Fibroblast of lung (primary cell): ENCODE measurements around the gene SMARCE1. TPM values are rescaled to one million over a fixed set of nuclear protein-coding genes. Genes with fewer than 3 reads are reported as not detected.

ENCODE experiments used
- DNase-seq, 2 donors: peaks; one replicate each; pipeline versions ENCODE4 v3.0.0 to v3.0.0-alpha.2; 2010; ENCODE audit warnings: low read depth in 2 of 2
- H2AFZ ChIP-seq: 2 replicates; pipeline ENCODE4 v1.5.1; 2012; ENCODE audit warnings: low read length, control low read depth, inconsistent platforms
- H3K27ac ChIP-seq: 2 replicates; pipeline ENCODE4 v1.5.1; 2011; ENCODE audit warnings: low read length, control low read depth; ENCODE audit not compliant: insufficient read depth
- H3K27me3 ChIP-seq: 2 replicates; pipeline ENCODE4 v1.5.1; 2011; ENCODE audit warnings: mild to moderate bottlenecking, low read length; ENCODE audit not compliant: control insufficient read depth, insufficient read depth
- H3K36me3 ChIP-seq: 2 replicates; pipeline ENCODE4 v1.5.1; 2011; ENCODE audit warnings: low read length; ENCODE audit not compliant: control insufficient read depth, insufficient read depth
- H3K4me1 ChIP-seq: 2 replicates; pipeline ENCODE4 v1.5.1; 2011; ENCODE audit warnings: low read length; ENCODE audit not compliant: control insufficient read depth, insufficient read depth; ENCODE audit errors: extremely low read depth
- H3K4me2 ChIP-seq: 2 replicates; pipeline ENCODE4 v1.5.1; 2011; ENCODE audit warnings: low read length, control low read depth; ENCODE audit not compliant: insufficient read depth; ENCODE audit errors: extremely low read depth
- H3K4me3 ChIP-seq, 4 experiments: fragments of 200-600 bp in 1 of 4; sonication (generic) in 1 of 4; replicated peaks in 1 of 4; 2 replicates each; pipeline ENCODE4 v1.5.1; 2011 to 2016; ENCODE audit warnings: low read length in 4 of 4, low read depth in 3 of 4, mild to moderate bottlenecking in 3 of 4, control low read depth in 2 of 4, inconsistent platforms in 1 of 4, mixed read lengths in 1 of 4; ENCODE audit not compliant: insufficient read depth in 1 of 4; ENCODE audit errors: control extremely low read depth in 1 of 4
- H3K79me2 ChIP-seq: 2 replicates; pipeline ENCODE4 v1.5.1; 2012; ENCODE audit warnings: mild to moderate bottlenecking, low read length, inconsistent platforms; ENCODE audit not compliant: control insufficient read depth, insufficient read depth
- H3K9ac ChIP-seq: 2 replicates; pipeline ENCODE4 v1.5.1; 2011; ENCODE audit warnings: mild to moderate bottlenecking, low read length, control low read depth; ENCODE audit not compliant: insufficient read depth
- H3K9me3 ChIP-seq: 2 replicates; pipeline ENCODE4 v1.5.1; 2012; ENCODE audit warnings: low read depth, low read length; ENCODE audit not compliant: control insufficient read depth, insufficient read depth
- H4K20me1 ChIP-seq: 2 replicates; pipeline ENCODE4 v1.5.1; 2011; ENCODE audit warnings: low read length; ENCODE audit not compliant: control insufficient read depth, insufficient read depth; ENCODE audit errors: extremely low read depth
- CTCF ChIP-seq, 2 donors: IDR thresholded peaks in 1 of 2; conservative IDR thresholded peaks in 1 of 2; 1 replicate in 1 of 2; 2 replicates in 1 of 2; pipeline ENCODE4 v1.5.1; 2011 to 2012; ENCODE audit warnings: low read length in 2 of 2, control low read depth in 1 of 2, inconsistent platforms in 1 of 2, low read depth in 1 of 2, mild to moderate bottlenecking in 1 of 2
- EZH2 ChIP-seq: IDR thresholded peaks from 2 replicates; pipeline ENCODE4 v1.5.1; 2012; ENCODE audit warnings: low read length, control low read depth, mild to moderate bottlenecking; ENCODE audit errors: missing control alignments
- polyA plus RNA-seq, 2 donors: library from polyadenylated mRNA; depleted of rRNA in 1 of 2; stranded (reverse) in 1 of 2; unstranded in 1 of 2; fragments of >200 nt; gene quantifications; 2 replicates each; pipeline ENCODE4 v1.2.1, GENCODE V29; 2011 to 2012; ENCODE audit warnings: missing spikeins in 1 of 2
- total RNA-seq: library from RNA; depleted of rRNA; stranded (reverse); fragments of >200 nt; gene quantifications from 2 replicates; pipeline ENCODE4 v1.2.1, GENCODE V29; 2014

The SMARCE1 gene
- total and polyA plus RNA-seq, 2 donors (not counting 1 experiment from before 2014, with no cell fraction given) = 75.6 to 93.8 TPM

DNA sequence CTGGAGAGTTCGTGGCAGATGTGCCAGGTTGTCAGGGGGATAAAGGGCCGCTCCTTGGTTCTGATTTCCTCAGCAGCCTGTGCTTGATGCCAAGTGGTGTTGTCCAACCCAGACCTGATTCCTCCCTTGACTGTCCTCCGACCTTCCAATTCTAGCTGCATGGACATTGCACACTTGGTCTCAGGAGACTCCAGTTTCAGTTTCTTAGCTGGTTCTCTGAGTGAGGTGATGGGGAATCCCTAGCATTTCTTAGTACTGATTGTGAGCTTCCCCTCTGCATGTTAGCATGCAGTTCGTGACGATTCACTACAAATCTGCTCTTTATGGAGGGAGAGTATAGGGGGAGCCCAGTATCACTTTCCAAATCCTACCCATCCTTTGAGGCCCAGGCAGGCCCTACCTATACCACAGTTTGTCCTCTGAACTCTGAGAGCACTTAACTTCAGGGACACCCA, 70.0 kb downstream of the SMARCE1 start:
- DNase-seq = no peak

GRCh38 chr17:40576113-40576740, 71.4 kb downstream of the SMARCE1 start:
- TF ChIP-seq CTCF (conservative IDR thresholded peaks at IDR 0.05 in 1 of 2, IDR thresholded peaks at IDR 0.05 in 1 of 2; ENCODE audit: low read depth in 1 of 2, low read length in 2 of 2) (no peak), EZH2 (no peak)
- Histone ChIP-seq H3K9me3 (no peaks in the 10 kb centered on the region), H3K4me2 (no peak overlapping the region), H3K27me3 (peaks cover 11% of the 10 kb centered on the region), H3K9ac (no peak overlapping the region), H4K20me1 (no peaks in the 10 kb centered on the region), H3K27ac (no peak overlapping the region), H3K36me3 (no peaks in the 10 kb centered on the region), H3K79me2 (no peaks in the 10 kb centered on the region), H2AFZ (no peak overlapping the region), H3K4me3 (no peak overlapping the region), H3K4me1 (no peaks in the 10 kb centered on the region)
- DNase-seq = no peak

More for the DNA sequence above, 70.0 kb downstream of the SMARCE1 start:
- no peaks in the 10 kb centered on the region for H3K4me1 ChIP-seq
- H4K20me1 ChIP-seq = no peaks in the 10 kb centered on the region
- H3K9ac ChIP-seq = no peak overlapping the region
- no peaks in the 10 kb centered on the region for H3K9me3 ChIP-seq
- H3K27ac ChIP-seq = no peak overlapping the region
- H3K4me3 ChIP-seq = no peak overlapping the region
- peaks cover 20% of the 10 kb centered on the region for H3K27me3 ChIP-seq
- H3K36me3 ChIP-seq = no peaks in the 10 kb centered on the region
- H2AFZ ChIP-seq = no peak overlapping the region
- TF ChIP-seq EZH2 (no peak), CTCF (conservative IDR thresholded peaks at IDR 0.05 in 1 of 2, IDR thresholded peaks at IDR 0.05 in 1 of 2; ENCODE audit: low read depth in 1 of 2, low read length in 2 of 2) (no peak)
- no peak overlapping the region for H3K4me2 ChIP-seq
- H3K79me2 ChIP-seq = no peaks in the 10 kb centered on the region

Other genes with a start within 250 kb of the SMARCE1 start
- 4.9 and 41.6 TPM in 2 replicates for gene TOP2A, start 229.9 kb downstream of the SMARCE1 start, total RNA-seq
- gene TOP2A, start 229.9 kb downstream of the SMARCE1 start, polyA plus RNA-seq = 39.2 and 122 TPM in 2 replicates
- 312 and 436 TPM in 2 replicates for gene IGFBP4, start 204.4 kb downstream of the SMARCE1 start, total RNA-seq
- 685 and 1,130 TPM in 2 replicates for gene IGFBP4, start 204.4 kb downstream of the SMARCE1 start, polyA plus RNA-seq
- gene TNS4, start 146.2 kb downstream of the SMARCE1 start, total RNA-seq = under 0.01 TPM in 1 of 2 replicates, not detected in the other
- 0.01 and 0.05 TPM in 2 replicates for gene TNS4, start 146.2 kb downstream of the SMARCE1 start, polyA plus RNA-seq
- gene CCR7, start 82.3 kb downstream of the SMARCE1 start, total RNA-seq = under 0.01 TPM in 1 of 2 replicates, not detected in the other
- gene CCR7, start 82.3 kb downstream of the SMARCE1 start, polyA plus RNA-seq = 0.07 and 0.10 TPM in 2 replicates
- under 0.01 and 0.33 TPM in 2 replicates for gene KRT222, start 17.4 kb upstream of the SMARCE1 start, total RNA-seq
- 0.05 TPM in 1 of 2 replicates, not detected in the other for gene KRT222, start 17.4 kb upstream of the SMARCE1 start, polyA plus RNA-seq
- not detected in 2 replicates for gene KRT24, start 55.9 kb upstream of the SMARCE1 start, total RNA-seq
- not detected in 2 replicates for gene KRT24, start 55.9 kb upstream of the SMARCE1 start, polyA plus RNA-seq
- gene KRT25, start 107.5 kb upstream of the SMARCE1 start, total RNA-seq = not detected in 2 replicates
- not detected in 2 replicates for gene KRT25, start 107.5 kb upstream of the SMARCE1 start, polyA plus RNA-seq
- not detected in 2 replicates for gene KRT26, start 124.4 kb upstream of the SMARCE1 start, total RNA-seq
- not detected in 2 replicates for gene KRT26, start 124.4 kb upstream of the SMARCE1 start, polyA plus RNA-seq
- not detected in 2 replicates for gene KRT27, start 134.7 kb upstream of the SMARCE1 start, total RNA-seq
- gene KRT27, start 134.7 kb upstream of the SMARCE1 start, polyA plus RNA-seq = not detected in 2 replicates
- not detected in 2 replicates for gene KRT28, start 152.1 kb upstream of the SMARCE1 start, total RNA-seq
- gene KRT28, start 152.1 kb upstream of the SMARCE1 start, polyA plus RNA-seq = not detected in 2 replicates
- 4.1 TPM in 2 replicates for gene KRT10, start 174.8 kb upstream of the SMARCE1 start, total RNA-seq
- gene KRT10, start 174.8 kb upstream of the SMARCE1 start, polyA plus RNA-seq = 26.9 and 45.8 TPM in 2 replicates
- not detected in 2 replicates for gene KRT12, start 219.4 kb upstream of the SMARCE1 start, total RNA-seq
- gene KRT12, start 219.4 kb upstream of the SMARCE1 start, polyA plus RNA-seq = not detected in 2 replicates
- not detected in 2 replicates for gene KRT20, start 237.4 kb upstream of the SMARCE1 start, total RNA-seq
- not detected in 2 replicates for gene KRT20, start 237.4 kb upstream of the SMARCE1 start, polyA plus RNA-seq